Stimulated activated naive CD4-positive, alpha-beta T cell treated with Interleukin-2 at 50 U/mL for 16 hours (primary cell): Measurements from ENCODE around the gene MEF2A.

Source experiments
- DNase-seq: peaks from one replicate; lab custom pipeline; 2025; lab: John Stamatoyannopoulos, UW

The MEF2A gene

GRCh38 chr15:99564221-99565048, 1.3 kb upstream of the MEF2A start:
- no peak for DNase-seq

- DNase-seq = no peak
Observed at GRCh38 chr15:99565049-99565298, 810 bp upstream of the MEF2A start.

- peak; percentile 36 for DNase-seq
Observed at GRCh38 chr15:99566157-99566897, 543 bp downstream of the MEF2A start.

GRCh38 chr15:99568625-99569352, 3.0 kb downstream of the MEF2A start:
- DNase-seq = no peak

GRCh38 chr15:99571299-99571698, 5.5 kb downstream of the MEF2A start:
- DNase-seq = no peak

- no peak for DNase-seq
Observed at GRCh38 chr15:99574048-99574447, 8.3 kb downstream of the MEF2A start.

- DNase-seq = no peak
Observed at GRCh38 chr15:99574502-99574901, 8.7 kb downstream of the MEF2A start.

- DNase-seq = no peak
Observed at GRCh38 chr15:99578809-99579208, 13.0 kb downstream of the MEF2A start.

- no peak for DNase-seq
Observed at GRCh38 chr15:99580076-99580475, 14.3 kb downstream of the MEF2A start.

GRCh38 chr15:99582508-99582960, 16.8 kb downstream of the MEF2A start:
- DNase-seq = no peak

GRCh38 chr15:99584081-99584600, 18.4 kb downstream of the MEF2A start:
- DNase-seq = no peak

- no peak for DNase-seq
Observed at GRCh38 chr15:99586121-99586520, 20.3 kb downstream of the MEF2A start.

GRCh38 chr15:99589801-99590200, 24.0 kb downstream of the MEF2A start:
- DNase-seq = no peak

GRCh38 chr15:99590913-99591646, 25.3 kb downstream of the MEF2A start:
- no peak for DNase-seq

GRCh38 chr15:99592145-99592791, 26.5 kb downstream of the MEF2A start:
- no peak for DNase-seq

- no peak for DNase-seq
Observed at GRCh38 chr15:99593070-99593469, 27.3 kb downstream of the MEF2A start.

GRCh38 chr15:99594916-99595315, 29.1 kb downstream of the MEF2A start:
- DNase-seq = no peak

- DNase-seq = no peak
Observed at GRCh38 chr15:99598296-99598695, 32.5 kb downstream of the MEF2A start.

GRCh38 chr15:99603828-99604227, 38.0 kb downstream of the MEF2A start:
- DNase-seq = no peak

- no peak for DNase-seq
Observed at GRCh38 chr15:99604865-99605264, 39.1 kb downstream of the MEF2A start.

- no peak for DNase-seq
Observed at GRCh38 chr15:99605490-99605931, 39.7 kb downstream of the MEF2A start.
